HS-5 (cell line): ENCODE results near the gene GATB.

Source experiments
- DNase-seq: peaks from one replicate; pipeline ENCODE4 v3.0.0-alpha.2; 2012; ENCODE audit warnings: low read depth

The GATB gene

GRCh38 chr4:151652841-151653547, 107.8 kb downstream of the GATB start:
- peak; percentile 19 for DNase-seq

DNA sequence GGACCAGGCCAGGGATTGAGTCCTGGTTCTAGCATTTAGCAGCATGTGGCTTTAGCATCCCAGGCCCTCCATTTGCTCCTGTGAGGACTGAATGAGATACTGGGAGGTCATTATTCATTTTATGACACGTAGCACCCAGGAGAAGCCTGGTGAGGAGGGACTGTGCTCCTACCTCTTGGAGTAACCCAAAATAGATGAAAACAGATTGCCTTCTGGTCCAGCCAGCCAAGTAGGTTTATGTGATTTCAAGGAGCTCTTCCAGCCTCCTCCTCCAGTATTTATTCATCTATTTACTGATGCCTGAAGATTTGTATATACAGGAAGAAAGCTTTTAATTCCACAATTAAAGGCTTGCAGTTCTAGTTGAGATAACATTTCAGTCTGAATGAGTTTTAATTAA, 109.3 kb downstream of the GATB start:
- no peak for DNase-seq

GRCh38 chr4:151649479-151649878, 111.3 kb downstream of the GATB start:
- no peak for DNase-seq

GRCh38 chr4:151646322-151646721, 114.5 kb downstream of the GATB start:
- DNase-seq = no peak

- DNase-seq = no peak
Measured at GRCh38 chr4:151644622-151645021, 116.2 kb downstream of the GATB start.

DNA sequence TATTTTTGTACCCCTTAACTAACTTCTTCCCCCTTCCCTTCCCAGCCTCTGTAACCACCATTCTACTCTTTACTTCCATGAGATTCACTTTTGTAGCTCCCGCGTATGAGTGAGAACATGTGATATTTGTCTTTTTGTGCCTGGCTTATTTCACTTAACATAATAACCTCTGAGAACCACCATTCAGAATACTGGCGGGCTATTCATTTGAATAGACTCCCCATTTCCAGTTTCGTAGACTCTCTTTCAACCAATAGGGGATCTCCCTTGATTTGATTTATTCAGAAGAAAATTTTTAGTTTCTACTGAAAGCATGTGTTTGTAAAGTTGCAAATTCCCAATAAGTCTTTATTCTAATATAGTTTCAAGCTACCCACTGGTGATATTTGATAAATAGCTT, 117.2 kb downstream of the GATB start:
- DNase-seq = no peak

DNA sequence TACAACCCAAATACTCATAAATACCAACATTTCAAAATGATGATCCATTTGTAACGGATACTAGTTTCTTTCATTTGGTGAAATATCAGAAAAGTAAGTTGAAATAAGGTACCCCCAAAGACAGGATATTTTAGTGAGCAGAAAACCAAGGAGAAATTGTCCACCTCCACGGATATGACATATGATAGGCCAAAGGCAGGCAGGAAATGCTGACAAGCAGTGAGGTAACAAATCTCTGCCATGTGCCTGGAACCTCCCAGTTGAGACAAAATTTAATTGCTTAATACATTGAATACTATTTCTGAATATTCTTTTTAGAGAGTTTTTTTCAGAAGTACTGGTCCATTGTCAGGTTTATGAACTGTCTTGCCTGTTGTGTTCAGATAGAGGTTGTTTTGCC, 118.8 kb downstream of the GATB start:
- no peak for DNase-seq

DNA sequence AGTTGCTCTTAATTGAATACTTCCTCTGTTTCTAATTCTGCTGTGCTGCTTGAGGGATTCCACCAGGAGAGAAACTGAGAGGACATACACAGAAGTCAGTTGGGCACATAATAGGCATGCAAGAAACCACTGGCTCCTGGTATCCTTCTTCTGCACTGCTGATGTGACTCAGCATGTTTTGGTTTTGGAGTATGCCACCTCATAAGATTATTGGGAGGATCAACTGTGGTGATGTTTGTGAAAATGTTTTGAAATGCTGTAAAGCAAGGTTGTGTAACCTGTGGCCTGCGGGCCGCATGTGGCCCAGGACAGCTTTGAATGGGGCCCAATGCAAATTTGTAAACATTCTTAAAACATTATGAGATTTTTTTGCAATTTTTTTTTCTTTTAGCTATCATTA, 119.6 kb downstream of the GATB start:
- DNase-seq = peak; percentile 19

- DNase-seq = no peak
Measured at GRCh38 chr4:151640381-151640780, 120.4 kb downstream of the GATB start.

GRCh38 chr4:151638295-151638858, 122.4 kb downstream of the GATB start:
- DNase-seq = no peak

- no peak for DNase-seq
Measured at GRCh38 chr4:151631349-151631748, 129.5 kb downstream of the GATB start.

- DNase-seq = no peak
Measured at GRCh38 chr4:151629097-151629783, 131.6 kb downstream of the GATB start.

DNA sequence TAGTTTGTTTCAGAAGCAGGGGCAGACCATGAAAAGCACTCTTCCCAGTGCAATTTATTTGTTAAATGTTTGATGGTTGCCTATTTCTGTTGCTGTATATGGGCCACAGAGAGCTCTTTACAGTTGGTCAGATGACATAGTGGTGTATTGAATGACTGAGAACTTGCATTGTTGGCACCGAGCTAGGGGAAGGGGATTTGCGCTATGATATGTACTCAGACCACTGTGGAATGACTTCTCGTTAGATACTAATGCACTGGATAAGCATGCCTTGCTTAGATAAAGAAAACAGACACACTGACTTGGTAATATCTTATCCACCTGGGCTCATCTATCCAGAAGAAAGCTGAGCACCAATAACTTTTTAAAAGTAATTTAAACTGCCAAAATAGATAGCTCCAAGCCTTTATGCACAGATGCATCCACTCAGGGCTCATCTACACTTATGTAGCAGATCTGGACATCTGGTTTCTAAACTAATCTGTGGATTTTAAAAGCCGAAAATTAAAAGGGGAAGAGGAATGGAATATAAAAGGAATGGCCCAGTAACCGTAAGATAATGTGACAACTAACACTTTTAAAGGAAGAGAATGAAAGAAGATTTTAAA, 132.7 kb downstream of the GATB start:
- no peak for DNase-seq

DNA sequence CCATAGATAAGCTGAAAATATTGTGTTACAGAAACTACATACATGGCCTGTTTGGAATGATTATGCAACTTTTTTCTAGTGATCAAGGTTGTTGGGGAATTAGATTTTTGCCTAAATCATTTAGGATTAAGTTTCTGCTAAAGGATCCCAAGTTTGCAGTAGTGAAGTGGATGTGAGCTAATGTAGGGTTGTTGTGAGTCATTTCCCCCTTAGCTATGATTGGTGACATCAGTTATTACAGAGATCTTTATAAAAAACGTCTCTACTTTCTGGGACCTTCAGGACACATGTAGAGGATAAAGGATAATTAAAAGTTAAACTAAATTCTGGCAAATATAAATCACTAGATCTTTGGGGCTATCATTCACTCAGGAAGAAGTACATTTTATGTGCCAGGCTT, 133.3 kb downstream of the GATB start:
- no peak for DNase-seq

GRCh38 chr4:151626751-151627150, 134.1 kb downstream of the GATB start:
- DNase-seq = no peak

DNA sequence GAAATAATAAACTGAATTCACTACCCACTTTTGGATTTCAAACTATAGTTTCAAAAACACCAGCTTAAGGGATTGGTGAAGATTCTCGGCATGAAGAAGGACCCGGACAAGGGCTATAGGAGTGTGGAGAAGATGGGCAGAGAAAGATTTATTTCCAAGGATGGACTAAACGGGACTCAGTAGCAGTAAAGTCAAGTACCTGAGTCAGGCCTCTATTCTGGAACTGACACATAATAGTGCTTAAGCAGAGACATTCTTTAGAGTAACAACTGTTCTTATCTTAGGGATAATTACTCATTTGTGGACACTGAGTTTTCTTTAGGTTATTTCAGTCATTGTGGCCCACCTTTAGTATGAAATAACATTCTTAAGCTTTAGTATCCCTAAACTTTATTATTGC, 134.6 kb downstream of the GATB start:
- DNase-seq = no peak

- no peak for DNase-seq
Measured at GRCh38 chr4:151624626-151625565, 135.9 kb downstream of the GATB start.
